GM12878 (cell line): Measurements from ENCODE around the gene LGALS1. TPM values are rescaled to one million over a fixed set of nuclear protein-coding genes. Genes with fewer than 3 reads are reported as not detected.

ENCODE experiments used
- BACH1 ChIP-seq: fragments of 450-650 bp; IDR thresholded peaks from 2 replicates; pipeline ENCODE4 v1.6.1; 2017; ENCODE audit warnings: mild to moderate bottlenecking, borderline replicate concordance
- EGR1 ChIP-seq, 2 experiments: IDR thresholded peaks; 1 replicate in 1 of 2; 2 replicates in 1 of 2; pipeline ENCODE4 v1.6.1; 2011 to 2012; ENCODE audit warnings: low read depth in 2 of 2, low read length in 2 of 2, borderline replicate concordance in 1 of 2, mild to moderate bottlenecking in 1 of 2, moderate library complexity in 1 of 2
- LARP7 ChIP-seq: fragments of 450-650 bp; IDR thresholded peaks from 2 replicates; pipeline ENCODE4 v1.6.1; 2017; ENCODE audit warnings: mild to moderate bottlenecking
- NFXL1 ChIP-seq: fragments of 450-650 bp; IDR thresholded peaks from 2 replicates; pipeline ENCODE4 v1.6.1; 2017; ENCODE audit warnings: antibody characterized with exemption, mild to moderate bottlenecking, borderline replicate concordance
- PAX8 ChIP-seq: fragments of 450-650 bp; IDR thresholded peaks from 2 replicates; pipeline ENCODE4 v1.6.1; 2017; ENCODE audit warnings: mild to moderate bottlenecking, moderate library complexity
- TCF7 ChIP-seq: IDR thresholded peaks from 2 replicates; pipeline ENCODE4 v1.6.1; 2014; ENCODE audit warnings: antibody characterized with exemption, borderline replicate concordance
- YBX1 ChIP-seq: fragments of 450-650 bp; IDR thresholded peaks from 2 replicates; pipeline ENCODE4 v1.6.1; 2016; ENCODE audit warnings: antibody characterized with exemption
- polyA plus RNA-seq, 11 experiments: library from polyadenylated mRNA; depleted of rRNA in 4 of 11; unstranded in 6 of 11; stranded (reverse) in 5 of 11; fragments of >200 nt; fragmentation: Nextera tagmentation in 4 of 11; fragmentation: Illumina TruSeq in 1 of 11; extraction: Ambion mirVana in 4 of 11; extraction: Trizol in 1 of 11; gene quantifications; 1 replicate in 1 of 11; 2 replicates in 10 of 11; pipeline versions ENCODE4 v1.2.1 to v1.2.3, GENCODE V29; 2011 to 2016; ENCODE audit warnings: inconsistent platforms in 2 of 11, missing spikeins in 2 of 11, low read depth in 1 of 11
- total RNA-seq, 4 experiments: library from RNA; depleted of rRNA in 3 of 4; stranded (reverse); fragments of >200 nt in 3 of 4; fragmentation: Illumina TruSeq in 1 of 4; extraction: Trizol in 1 of 4; gene quantifications; 2 replicates each; pipeline versions ENCODE4 v1.2.1 to v1.2.3, GENCODE V29; 2013 to 2021
- TF ChIP-seq, protein P1 (sequence below): fragments of 450-650 bp; formaldehyde crosslinking; IDR thresholded peaks from 2 replicates; pipeline ENCODE4 v1.5.0; 2022; ENCODE audit warnings: mild to moderate bottlenecking, missing genetic modification characterization

LGALS1 gene
- total and polyA plus RNA-seq, 10 of the 15 experiments (the other 5 are each of a cell fraction or from before 2014, with no cell fraction given), result 312 to 1,889 (median 706) TPM

DNA sequence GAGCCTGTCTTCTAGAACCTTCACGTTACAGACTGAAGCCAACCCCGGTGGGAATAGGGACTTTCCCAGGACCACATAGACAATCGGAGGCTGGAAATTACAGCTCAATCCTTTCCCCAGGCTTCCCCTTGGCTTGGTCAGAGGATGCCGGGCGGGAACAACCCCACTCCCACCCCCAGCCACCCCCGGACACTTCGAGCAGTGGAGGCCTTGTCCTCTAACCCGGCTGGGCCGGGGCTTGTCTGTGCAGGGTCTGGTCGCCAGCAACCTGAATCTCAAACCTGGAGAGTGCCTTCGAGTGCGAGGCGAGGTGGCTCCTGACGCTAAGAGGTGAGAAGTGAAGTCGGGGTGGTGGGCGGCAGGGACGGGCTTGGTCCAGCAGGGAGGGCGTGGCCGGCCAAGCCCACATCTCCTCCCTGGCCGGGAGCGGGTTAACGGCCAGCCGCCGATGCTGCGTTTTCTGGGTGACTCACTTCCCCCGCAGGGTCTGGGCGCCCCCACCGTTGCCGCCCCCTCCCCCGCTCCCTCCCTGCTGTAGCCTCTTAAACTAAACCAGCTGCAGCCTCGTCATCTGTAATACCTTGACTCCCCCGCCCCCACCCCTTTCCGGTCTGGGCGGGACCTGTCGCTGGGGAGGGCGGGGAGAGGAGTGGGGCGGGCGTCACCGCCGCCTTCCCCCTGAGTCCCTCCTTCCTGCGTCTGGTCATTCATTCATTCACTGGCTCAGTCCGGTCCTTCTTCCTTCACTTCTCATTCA is 1.5 kb downstream of the LGALS1 start (continued):
- TF ChIP-seq, protein P1, sequence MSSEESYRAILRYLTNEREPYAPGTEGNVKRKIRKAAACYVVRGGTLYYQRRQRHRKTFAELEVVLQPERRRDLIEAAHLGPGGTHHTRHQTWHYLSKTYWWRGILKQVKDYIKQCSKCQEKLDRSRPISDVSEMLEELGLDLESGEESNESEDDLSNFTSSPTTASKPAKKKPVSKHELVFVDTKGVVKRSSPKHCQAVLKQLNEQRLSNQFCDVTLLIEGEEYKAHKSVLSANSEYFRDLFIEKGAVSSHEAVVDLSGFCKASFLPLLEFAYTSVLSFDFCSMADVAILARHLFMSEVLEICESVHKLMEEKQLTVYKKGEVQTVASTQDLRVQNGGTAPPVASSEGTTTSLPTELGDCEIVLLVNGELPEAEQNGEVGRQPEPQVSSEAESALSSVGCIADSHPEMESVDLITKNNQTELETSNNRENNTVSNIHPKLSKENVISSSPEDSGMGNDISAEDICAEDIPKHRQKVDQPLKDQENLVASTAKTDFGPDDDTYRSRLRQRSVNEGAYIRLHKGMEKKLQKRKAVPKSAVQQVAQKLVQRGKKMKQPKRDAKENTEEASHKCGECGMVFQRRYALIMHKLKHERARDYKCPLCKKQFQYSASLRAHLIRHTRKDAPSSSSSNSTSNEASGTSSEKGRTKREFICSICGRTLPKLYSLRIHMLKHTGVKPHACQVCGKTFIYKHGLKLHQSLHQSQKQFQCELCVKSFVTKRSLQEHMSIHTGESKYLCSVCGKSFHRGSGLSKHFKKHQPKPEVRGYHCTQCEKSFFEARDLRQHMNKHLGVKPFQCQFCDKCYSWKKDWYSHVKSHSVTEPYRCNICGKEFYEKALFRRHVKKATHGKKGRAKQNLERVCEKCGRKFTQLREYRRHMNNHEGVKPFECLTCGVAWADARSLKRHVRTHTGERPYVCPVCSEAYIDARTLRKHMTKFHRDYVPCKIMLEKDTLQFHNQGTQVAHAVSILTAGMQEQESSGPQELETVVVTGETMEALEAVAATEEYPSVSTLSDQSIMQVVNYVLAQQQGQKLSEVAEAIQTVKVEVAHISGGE (CRISPR knock-in tag), result no peak
- TF ChIP-seq PAX8, result no peak
- no peak for TF ChIP-seq TCF7
- TF ChIP-seq BACH1, result peak; percentile 44; the same call in 1 of the 2 replicates
- no peak for TF ChIP-seq YBX1
- TF ChIP-seq NFXL1, result no peak
- TF ChIP-seq EGR1 (IDR thresholded peaks at IDR 0.05; ENCODE audit: borderline replicate concordance in 1 of 2, low read depth in 2 of 2, low read length in 2 of 2), result peak in 1 of 2 experiments; percentile 84; a peak in 2 of 3 replicates
- TF ChIP-seq LARP7, result no peak
